Measurements from ENCODE around the gene RSPH6A. TPM values are rescaled to one million over a fixed set of nuclear protein-coding genes. Genes with fewer than 3 reads are reported as not detected.

Gene RSPH6A
- total and polyA plus RNA-seq, 2 of the 13 experiments (the other 11 are each of a cell fraction or from before 2014, with no cell fraction given), result 0.07 TPM; not detected in 1

GRCh38 chr19:45768984-45769782, 45.9 kb downstream of the RSPH6A start, which contains the start of gene SIX5 (continued):
- peak; percentile 70 for TF ChIP-seq ZHX2 (IDR thresholded peaks at IDR 0.05; ENCODE audit: low read depth)
- TF ChIP-seq ZHX2 (CRISPR knock-in tag; IDR thresholded peaks at IDR 0.05; ENCODE audit: borderline replicate concordance), result peak; percentile 73; the same call in 1 of the 2 replicates
- TF ChIP-seq ZNF124 (CRISPR knock-in tag; IDR thresholded peaks at IDR 0.05), result no peak
- TF ChIP-seq HMG20A (CRISPR knock-in tag; IDR thresholded peaks at IDR 0.05; ENCODE audit: borderline replicate concordance), result no peak; the same call in 1 of the 2 replicates
- peak; percentile 34; the same call in 1 of the 2 replicates for TF ChIP-seq KDM5A (IDR thresholded peaks at IDR 0.05; ENCODE audit: borderline replicate concordance, low read length)
- TF ChIP-seq ZNF564 (CRISPR knock-in tag; IDR thresholded peaks at IDR 0.05), result no peak
- peak; percentile 44 for TF ChIP-seq HNRNPL (IDR thresholded peaks at IDR 0.05; ENCODE audit: low read depth, low read length)
- TF ChIP-seq EHMT2 (IDR thresholded peaks at IDR 0.05; ENCODE audit: borderline replicate concordance, low read depth, low read length), result no peak
- no peak for TF ChIP-seq KAT7 (CRISPR knock-in tag; IDR thresholded peaks at IDR 0.05; ENCODE audit: borderline replicate concordance)
- TF ChIP-seq CEBPZ (IDR thresholded peaks at IDR 0.05; ENCODE audit: low read length), result no peak
- TF ChIP-seq CENPBD1 (CRISPR knock-in tag; IDR thresholded peaks at IDR 0.05; ENCODE audit: borderline replicate concordance, low read depth), result no peak
- no peak for TF ChIP-seq PLRG1 (conservative IDR thresholded peaks at IDR 0.05)
- TF ChIP-seq ZHX1 (CRISPR knock-in tag; IDR thresholded peaks at IDR 0.05; ENCODE audit: low read depth), result peak; percentile 39; the same call in 1 of the 2 replicates
- no peak for TF ChIP-seq MZF1 (CRISPR knock-in tag; IDR thresholded peaks at IDR 0.05; ENCODE audit: borderline replicate concordance)
- 0 out of 2 replicates have a peak, but pooled peaks have one; percentile 41 for TF ChIP-seq NRL (CRISPR knock-in tag; IDR thresholded peaks at IDR 0.05; ENCODE audit: borderline replicate concordance)
- TF ChIP-seq MYC (CRISPR knock-in tag; IDR thresholded peaks at IDR 0.05; ENCODE audit: borderline replicate concordance), result peak; percentile 69

All from HepG2 (cell line).